ENCODE measurements around the gene RPTOR.

GRCh38 chr17:80961541-80962330 is 417.1 kb downstream of the RPTOR start:
- no peak for TF ChIP-seq CTCF (IDR thresholded peaks at IDR 0.05)
- no peak for TF ChIP-seq POLR2A (IDR thresholded peaks at IDR 0.05)
- TF ChIP-seq POLR2AphosphoS5 (IDR thresholded peaks at IDR 0.05): no peak
